ENCODE results near the gene FAM171A2.
"Not testable (repeated sequence)": the region's sequence is repeated elsewhere in the genome, so short reads cannot be mapped to it uniquely, and the experiment has no call there.

FAM171A2 gene

DNA sequence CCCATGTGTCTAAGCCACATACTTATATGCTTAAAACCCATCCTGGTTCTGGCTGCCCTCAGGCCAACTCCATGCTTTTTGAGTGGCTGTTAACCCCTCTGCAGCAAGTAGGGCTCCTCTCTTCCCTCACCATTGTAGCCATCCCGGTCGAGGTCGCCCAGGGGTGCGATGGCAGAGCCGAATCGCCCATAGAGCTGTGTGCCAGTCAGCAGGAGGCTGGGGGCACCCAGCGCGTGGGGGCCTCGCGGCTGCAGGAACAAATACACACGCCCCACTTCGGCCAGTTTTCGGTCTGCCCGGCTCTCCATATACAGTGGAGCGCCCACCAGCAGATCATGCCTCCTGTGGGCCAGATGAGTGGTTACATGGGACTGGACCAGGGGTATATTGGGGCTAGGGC, 19.7 kb upstream of the FAM171A2 start:
- no peak for DNase-seq

DNA sequence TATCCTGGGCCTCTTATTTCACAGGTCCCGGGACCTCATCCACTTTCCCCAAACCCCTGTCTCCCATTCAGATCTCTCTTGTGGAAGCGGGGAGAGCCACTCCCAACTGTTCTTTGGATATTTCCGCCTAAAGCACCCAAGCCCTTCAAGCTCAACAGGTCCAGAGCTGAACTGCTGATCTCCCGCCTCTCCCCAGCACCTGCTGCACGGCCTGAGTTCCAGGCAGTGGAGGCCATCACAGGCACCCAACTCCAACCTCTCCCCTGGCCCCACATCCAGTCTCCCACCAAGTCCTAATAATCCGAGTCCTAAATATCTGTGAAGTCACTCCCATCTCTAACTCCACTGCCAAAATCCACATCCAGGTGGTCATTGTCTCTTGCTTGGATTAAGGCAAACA, 19.3 kb upstream of the FAM171A2 start:
- no peak for DNase-seq

GRCh38 chr17:44381810-44382305, 18.2 kb upstream of the FAM171A2 start:
- DNase-seq: peak; percentile 33

DNA sequence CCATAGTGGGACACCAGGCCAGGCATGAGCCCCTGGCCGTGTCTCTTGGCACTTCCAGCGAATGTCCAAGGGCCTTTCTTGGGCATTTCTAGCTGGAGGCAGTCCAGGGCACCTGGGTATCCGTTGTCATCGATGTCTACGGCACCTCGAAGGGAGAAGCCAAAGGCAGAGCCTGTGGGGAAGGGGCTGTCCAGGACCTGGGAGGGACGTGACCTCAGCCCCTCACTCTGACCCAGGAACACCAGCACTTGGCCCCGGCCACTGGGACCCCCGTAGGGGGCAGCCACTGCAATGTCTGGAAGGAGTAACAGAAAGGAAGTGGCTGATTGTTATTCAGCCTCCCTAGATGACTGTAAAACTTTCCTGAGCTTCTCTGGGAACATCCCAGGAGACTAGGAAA, 17.1 kb upstream of the FAM171A2 start:
- no peak for DNase-seq

GRCh38 chr17:44379887-44380286, 16.2 kb upstream of the FAM171A2 start:
- DNase-seq: no peak

DNA sequence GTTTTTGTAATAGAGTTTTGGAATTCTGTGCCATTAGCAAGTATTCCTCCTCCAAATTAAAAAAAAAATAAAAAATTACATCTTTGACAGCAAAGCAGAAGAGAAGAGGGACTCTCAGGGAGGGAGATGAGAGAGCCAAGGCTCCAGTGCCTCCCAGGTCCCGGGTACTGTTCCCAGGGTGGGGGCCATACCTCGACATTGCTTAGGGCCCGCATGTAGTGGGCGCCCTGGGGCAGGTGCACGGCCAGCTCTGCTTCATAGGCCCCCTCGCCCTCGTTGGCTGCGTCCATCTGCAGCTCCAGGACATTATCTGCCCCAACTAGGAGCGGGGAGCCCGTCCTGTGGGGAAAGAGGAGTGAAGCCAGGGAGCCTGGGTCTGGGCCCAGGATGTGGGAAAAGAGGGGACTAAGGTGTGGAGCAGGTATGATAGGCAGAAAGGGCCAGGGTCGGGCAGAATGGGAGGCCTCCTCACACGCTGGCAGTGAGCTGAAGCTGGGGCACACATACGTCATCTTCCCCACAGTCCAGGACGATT, 14.6 kb upstream of the FAM171A2 start:
- no peak for DNase-seq

GRCh38 chr17:44376779-44377178, 13.1 kb upstream of the FAM171A2 start:
- DNase-seq: no peak

DNA sequence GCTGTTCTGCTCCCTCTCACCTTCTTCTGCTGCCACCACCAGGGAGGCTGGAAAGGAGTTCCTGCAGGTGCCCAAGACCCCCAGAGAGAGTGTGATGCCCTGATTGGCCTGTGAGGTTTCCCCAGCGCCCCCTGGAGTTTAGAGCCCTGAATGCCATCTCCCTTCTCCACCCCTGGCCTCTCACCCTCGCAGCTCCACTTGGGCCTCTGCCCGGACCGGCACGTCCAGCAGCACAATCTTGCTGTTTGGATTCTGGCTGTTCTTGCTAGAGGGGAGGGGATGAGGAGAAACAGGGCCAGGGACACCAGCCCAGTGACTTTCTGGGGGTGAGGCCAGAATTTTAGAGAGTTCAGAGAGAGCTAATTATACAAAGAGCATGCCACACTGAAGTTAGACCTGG, 12.5 kb upstream of the FAM171A2 start:
- DNase-seq: no peak

DNA sequence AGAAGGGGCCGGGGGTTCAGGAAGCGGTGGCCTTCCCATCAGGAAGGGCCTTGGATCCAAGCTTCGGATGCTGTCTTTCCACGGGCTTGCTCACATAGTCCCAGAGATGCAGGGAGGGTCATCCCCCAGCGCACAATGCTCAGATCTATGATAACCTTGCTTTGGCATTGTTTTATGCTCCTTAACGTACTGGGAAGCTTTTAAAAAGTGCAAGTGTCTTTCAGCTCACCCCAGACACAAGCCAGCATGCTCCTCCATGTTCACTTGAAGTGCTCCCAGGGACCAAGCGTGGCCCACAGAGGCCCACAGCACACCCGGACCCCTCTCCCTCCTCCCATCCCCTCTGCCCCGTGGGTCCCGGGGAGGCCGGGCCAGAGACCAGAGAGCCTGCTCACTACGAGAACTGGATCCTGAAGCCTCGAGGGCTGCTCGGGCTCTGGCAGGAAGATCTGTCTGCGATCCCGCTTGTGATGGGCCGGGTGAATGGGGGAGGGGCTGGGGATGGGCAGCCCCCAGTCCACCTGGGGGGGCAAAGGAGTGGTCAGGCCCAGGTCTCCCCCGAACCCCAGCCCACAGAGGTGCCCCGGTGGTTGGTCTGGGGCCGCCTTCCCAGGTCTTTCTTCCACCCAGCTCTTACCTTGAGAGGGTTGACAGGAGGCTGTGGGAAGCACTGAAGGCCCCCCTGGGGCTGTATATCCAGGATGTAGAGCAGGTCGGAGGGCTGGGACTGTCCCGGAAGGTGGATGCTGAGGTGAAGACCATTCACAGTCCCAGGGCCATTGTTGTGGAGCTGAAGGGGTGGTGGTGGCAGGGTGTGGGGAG, 11.8 kb upstream of the FAM171A2 start:
- no peak for DNase-seq

- no peak for DNase-seq
These were observed 10.9 kb upstream of the FAM171A2 start for GRCh38 chr17:44374306-44375195.

- DNase-seq: no peak
These were observed 8.4 kb upstream of the FAM171A2 start for GRCh38 chr17:44372036-44372435.

GRCh38 chr17:44369414-44370023, 5.9 kb upstream of the FAM171A2 start:
- not testable (repeated sequence) for DNase-seq

DNA sequence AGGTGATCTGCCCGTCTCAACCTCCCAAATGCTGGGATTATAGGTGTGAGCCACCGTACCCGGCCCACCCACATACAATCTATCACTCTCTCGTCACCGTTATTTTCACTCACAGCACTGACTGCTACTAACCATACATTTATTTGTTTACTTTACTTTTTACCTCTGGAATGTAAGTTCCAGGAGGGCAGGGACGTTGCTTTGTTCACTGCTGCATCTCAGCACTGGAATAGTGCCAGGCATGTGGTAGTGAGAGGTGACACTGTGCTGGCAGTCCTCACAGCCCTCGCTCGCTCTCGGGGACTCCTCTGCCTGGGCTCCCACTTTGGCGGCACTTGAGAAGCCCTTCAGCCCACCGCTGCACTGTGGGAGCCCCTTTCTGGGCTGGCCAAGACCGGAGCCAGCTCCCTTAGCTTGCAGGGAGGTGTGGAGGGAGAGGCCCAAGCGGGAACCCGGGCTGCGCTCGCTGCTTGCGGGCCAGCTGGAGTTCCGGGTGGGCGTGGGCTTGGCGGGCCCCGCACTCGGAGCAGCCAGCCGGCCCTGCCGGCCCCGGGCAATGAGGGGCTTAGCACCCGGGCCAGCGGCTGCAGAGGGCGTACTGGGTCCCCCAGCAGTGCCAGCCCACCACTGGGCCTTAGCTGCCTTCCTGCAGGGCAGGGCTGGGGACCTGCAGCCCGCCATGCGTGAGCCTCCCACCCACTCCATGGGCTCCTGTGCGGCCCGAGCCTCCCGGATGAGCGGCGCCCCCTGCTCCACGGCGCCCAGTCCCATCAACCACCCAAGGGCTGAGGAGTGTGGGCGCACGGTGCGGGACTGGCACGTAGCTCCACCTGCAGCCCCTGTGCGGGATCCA, 5.0 kb upstream of the FAM171A2 start:
- DNase-seq: not testable (repeated sequence)

DNA sequence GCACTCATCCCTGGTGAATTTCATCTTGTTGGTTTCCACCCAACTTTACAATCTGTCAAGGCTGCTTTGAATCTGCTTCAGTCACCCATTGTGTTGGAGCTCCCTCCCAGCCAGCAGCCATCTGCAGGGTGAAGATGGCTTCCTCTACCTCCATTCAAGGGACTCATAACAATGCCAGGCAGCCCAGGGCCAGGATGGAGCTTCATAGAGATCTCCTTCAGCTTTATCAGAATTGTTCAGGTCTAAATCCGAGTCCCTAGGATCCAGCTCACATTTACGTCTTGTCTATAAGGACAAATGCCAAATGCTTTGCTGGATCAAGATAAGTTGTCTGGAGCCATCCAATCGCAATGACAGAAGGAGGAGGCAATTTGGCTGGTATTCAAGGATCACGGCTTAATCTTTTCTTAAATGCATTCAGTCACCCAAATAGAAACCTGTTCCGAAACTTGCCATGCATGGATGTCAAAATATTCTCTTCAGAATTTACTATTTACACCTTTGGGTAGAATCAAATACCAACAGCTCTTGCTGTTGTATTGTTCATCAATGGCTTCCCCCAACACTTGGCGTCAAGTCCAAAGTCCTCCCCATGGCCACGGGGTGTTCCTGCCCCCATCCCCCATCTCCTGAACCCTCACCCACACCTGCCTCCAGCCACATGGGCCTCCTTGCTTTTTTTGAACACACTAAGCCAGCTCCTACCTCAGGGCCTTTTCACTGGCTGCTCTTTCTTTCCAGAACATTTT, 3.8 kb upstream of the FAM171A2 start:
- no peak for DNase-seq

- DNase-seq: not testable (repeated sequence)
These were observed 1.4 kb upstream of the FAM171A2 start for GRCh38 chr17:44365051-44365450.

GRCh38 chr17:44362949-44363612, 572 bp downstream of the FAM171A2 start:
- DNase-seq: no peak

DNA sequence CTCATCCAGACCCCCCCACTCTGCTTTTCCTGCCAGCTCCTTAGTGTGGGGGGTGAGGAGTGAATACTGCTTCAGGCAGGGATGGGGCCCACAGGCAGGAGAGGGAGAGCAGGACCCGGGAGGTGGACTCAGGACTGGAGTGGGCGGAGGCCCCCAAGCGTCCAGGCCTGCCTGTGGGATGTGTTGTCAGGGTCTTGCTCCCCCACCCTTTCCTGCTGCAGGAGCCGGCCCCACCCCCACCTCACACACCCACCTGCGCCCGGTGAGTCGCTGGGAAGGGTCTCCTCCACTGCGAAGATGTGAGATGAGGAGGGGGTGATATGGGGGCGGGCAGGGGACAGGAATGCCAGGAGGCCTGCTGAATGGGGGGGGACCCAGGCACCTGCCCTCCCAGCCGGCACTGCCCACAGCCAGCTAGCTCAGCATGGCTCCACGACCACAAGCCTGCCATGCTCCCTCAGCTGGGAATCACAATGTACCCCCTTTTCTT, 1.1 kb downstream of the FAM171A2 start:
- no peak for DNase-seq

- no peak for DNase-seq
These were observed 2.1 kb downstream of the FAM171A2 start for GRCh38 chr17:44361292-44362260.

DNA sequence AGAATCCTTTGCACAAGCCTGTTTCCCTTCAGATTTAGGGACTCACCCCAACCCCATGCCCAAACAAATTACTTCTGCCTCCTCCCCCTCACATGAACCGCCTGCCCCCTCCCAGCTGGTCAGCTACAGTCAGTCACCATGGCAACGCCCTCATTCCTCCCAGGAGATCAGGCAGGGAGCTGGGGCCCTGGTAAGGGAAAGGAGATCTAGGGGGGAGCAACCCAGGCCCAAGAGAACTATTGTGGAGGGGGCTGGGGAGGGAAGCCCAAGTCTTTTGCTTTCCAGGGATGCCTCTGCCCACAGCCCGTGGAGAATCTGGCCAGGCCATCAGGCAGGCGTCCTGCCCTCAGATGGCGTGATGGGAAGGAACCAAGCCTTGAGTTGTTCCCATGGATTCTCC, 2.8 kb downstream of the FAM171A2 start:
- no peak for DNase-seq
